Measurements from ENCODE around the gene STK40. TPM values are rescaled to one million over a fixed set of nuclear protein-coding genes. Genes with fewer than 3 reads are reported as not detected.

STK40 gene
- total and polyA plus RNA-seq, 2 experiments from 2014 or later = 8.1 to 20.2 TPM

- DNase-seq (ENCODE audit: low spot score) (no peak), ATAC-seq (no peak)
- Mint-ChIP-seq H3K4me3 (no peak overlapping the region), H3K36me3 (ENCODE audit: low read depth) (peaks cover 3% of the 10 kb centered on the region), H3K27ac (no peak overlapping the region), H3K4me1 (peaks cover 14% of the 10 kb centered on the region), H3K27me3 (ENCODE audit: insufficient read depth, low read depth, poor library complexity) (peaks cover 17% of the 10 kb centered on the region), H3K9me3 (no peaks in the 10 kb centered on the region)
- H3K9me2 ChIP-seq (ENCODE audit: insufficient read depth) = peaks cover 7% of the 10 kb centered on the region; the same call in 1 of the 2 replicates
- H3K4me1 ChIP-seq (ENCODE audit: insufficient read depth) = peaks cover 18% of the 10 kb centered on the region
- no peaks in the 10 kb centered on the region for H4K20me1 ChIP-seq (replicated peaks; ENCODE audit: insufficient read depth)
- no peak overlapping the region for H3K4me3 ChIP-seq
- H3K27me3 ChIP-seq (ENCODE audit: insufficient read depth) = peaks cover 16% of the 10 kb centered on the region
- no peak overlapping the region for H2AFZ ChIP-seq
- no peak for TF ChIP-seq ZNF331 (CRISPR knock-in tag; IDR thresholded peaks at IDR 0.05; ENCODE audit: low read depth)
- TF ChIP-seq CREB1 (CRISPR knock-in tag; IDR thresholded peaks at IDR 0.05; ENCODE audit: low read depth) = no peak
- TF ChIP-seq NANOG (IDR thresholded peaks at IDR 0.05; ENCODE audit: borderline replicate concordance) = no peak
- TF ChIP-seq EZH2phosphoT487 (IDR thresholded peaks at IDR 0.05; ENCODE audit: unreplicated experiment) = no peak
- TF ChIP-seq REST (IDR thresholded peaks at IDR 0.05; ENCODE audit: unreplicated experiment) = no peak
- TF ChIP-seq EZH2 (IDR thresholded peaks at IDR 0.05; ENCODE audit: low read depth, unreplicated experiment) = no peak
- no peak for TF ChIP-seq JUNB (IDR thresholded peaks at IDR 0.05; ENCODE audit: unreplicated experiment)
- TF ChIP-seq ETS1 (IDR thresholded peaks at IDR 0.05) = no peak
- TF ChIP-seq POLR2AphosphoS5 (IDR thresholded peaks at IDR 0.05; ENCODE audit: low read depth) = no peak
- no peak for TF ChIP-seq ZNF114 (CRISPR knock-in tag; IDR thresholded peaks at IDR 0.05)
- TF ChIP-seq CTCF (conservative IDR thresholded peaks at IDR 0.05; ENCODE audit: low read depth in 2 of 2) = no peak
- H3F3A ChIP-seq (replicated peaks; ENCODE audit: low read depth) = peaks cover 11% of the 10 kb centered on the region; the same call in 1 of the 2 replicates
- no peak overlapping the region for H3K4me2 ChIP-seq
- no peaks in the 10 kb centered on the region for H3K79me2 ChIP-seq (replicated peaks; ENCODE audit: insufficient read depth)
- H3K36me3 ChIP-seq (ENCODE audit: insufficient read depth) = no peaks in the 10 kb centered on the region
- H3K27ac ChIP-seq (ENCODE audit: low read depth) = no peak overlapping the region
Observed at GRCh38 chr1:36328713-36329112, 57.0 kb downstream of the STK40 start.
